Right ventricle myocardium superior (tissue), 1 donor: ENCODE measurements around the gene PCSK4. TPM values are rescaled to one million over a fixed set of nuclear protein-coding genes. Genes with fewer than 3 reads are reported as not detected.
"Not testable (repeated sequence)": the region's sequence is repeated elsewhere in the genome, so short reads cannot be mapped to it uniquely, and the experiment has no call there.

Experiments used
- ATAC-seq: fragments of 200-7000 bp; cut with Tn5 transposase; one replicate; pipeline ENCODE4 v1.9.1; 2020; ENCODE audit warnings: mild to moderate bottlenecking; ENCODE audit not compliant: poor library complexity
- DNase-seq: peaks from one replicate; pipeline ENCODE4 v3.0.0-alpha.2; 2020
- intact Hi-C: fragments of 100-400 bp; cut with DNase I; formaldehyde crosslinking; loops from one replicate; pipeline ENCODE4 v1.11.2; 2022
- total RNA-seq: library from RNA; stranded (reverse); fragmentation: NEBNext Ultra II Directional; extraction: Animal tissue kit (Norgen Biotek cat#: 25700); gene quantifications from one replicate; pipeline ENCODE4 v1.2.1, GENCODE V29; 2021
- donor health status: DM: no; HTN: yes; CAD: no; lungs with severe emphysema.

PCSK4 gene
- total RNA-seq, 1 donor from 2014 or later: 1.4 TPM

- no peak for DNase-seq
- peak; percentile 21 for ATAC-seq
- intact Hi-C loops: no loop called here
Observed at GRCh38 chr19:1523412-1524286, 33.5 kb upstream of the PCSK4 start, which contains the start of gene PLK5. PLK5 (plus strand) TSS chr19:1524077; CDS start chr19:1526997, 2,920 bp downstream.

- no peak for DNase-seq
- ATAC-seq: no peak
- intact Hi-C loops: no loop called here
Observed at GRCh38 chr19:1522838-1523237, 32.7 kb upstream of the PCSK4 start.

GRCh38 chr19:1522061-1522460 lies 31.9 kb upstream of the PCSK4 start:
- no peak for ATAC-seq
- DNase-seq: no peak
- intact Hi-C loops: no loop called here

- no peak for DNase-seq
- ATAC-seq: peak; percentile 66
- intact Hi-C loops: no loop called here
Observed at GRCh38 chr19:1521636-1522035, 31.5 kb upstream of the PCSK4 start.

- intact Hi-C loops: no loop called here
- ATAC-seq: no peak
- DNase-seq: no peak
Observed at GRCh38 chr19:1520203-1520780, 30.1 kb upstream of the PCSK4 start.

GRCh38 chr19:1519802-1520201 lies 29.7 kb upstream of the PCSK4 start:
- DNase-seq, intact Hi-C loops, ATAC-seq: not testable (repeated sequence)

- ATAC-seq: no peak
- no peak for DNase-seq
- intact Hi-C loops: no loop called here
Observed at GRCh38 chr19:1518471-1518870, 28.3 kb upstream of the PCSK4 start.

- intact Hi-C loops: no loop called here
Observed at GRCh38 chr19:1516395-1516753, 26.2 kb upstream of the PCSK4 start.

GRCh38 chr19:1514986-1515721 lies 25.0 kb upstream of the PCSK4 start:
- intact Hi-C loops: no loop called here
- ATAC-seq (no peak), DNase-seq (no peak)

More at GRCh38 chr19:1516395-1516753, 26.2 kb upstream of the PCSK4 start:
- ATAC-seq: no peak
- no peak for DNase-seq

GRCh38 chr19:1514295-1514661 lies 24.1 kb upstream of the PCSK4 start:
- no peak for ATAC-seq
- intact Hi-C loops: no loop called here
- no peak for DNase-seq

GRCh38 chr19:1513499-1514294 lies 23.5 kb upstream of the PCSK4 start:
- intact Hi-C loops: no loop called here
- ATAC-seq: peak; percentile 64
- DNase-seq: peak; percentile 68

- intact Hi-C loops: no loop called here
- DNase-seq (peak; percentile 74), ATAC-seq (peak; percentile 72)
Observed at GRCh38 chr19:1512671-1513498, 22.7 kb upstream of the PCSK4 start, which contains the start of gene ADAMTSL5. ADAMTSL5 (minus strand) TSS chr19:1513019; CDS start chr19:1510943, 2,076 bp downstream.

GRCh38 chr19:1511318-1512317 lies 21.5 kb upstream of the PCSK4 start:
- no peak for DNase-seq
- intact Hi-C loops: no loop called here

GRCh38 chr19:1510807-1511206 lies 20.7 kb upstream of the PCSK4 start:
- DNase-seq: no peak
- ATAC-seq: no peak
- intact Hi-C loops: no loop called here

More at GRCh38 chr19:1511318-1512317, 21.5 kb upstream of the PCSK4 start:
- ATAC-seq: no peak

- DNase-seq (no peak), ATAC-seq (no peak)
- intact Hi-C loops: no loop called here
Observed at GRCh38 chr19:1510442-1510806, 20.3 kb upstream of the PCSK4 start.

- ATAC-seq (no peak), DNase-seq (no peak)
- intact Hi-C loops: no loop called here
Observed at GRCh38 chr19:1509602-1510441, 19.7 kb upstream of the PCSK4 start.
